ENCODE measurements around the gene IFNGR1.

DNA sequence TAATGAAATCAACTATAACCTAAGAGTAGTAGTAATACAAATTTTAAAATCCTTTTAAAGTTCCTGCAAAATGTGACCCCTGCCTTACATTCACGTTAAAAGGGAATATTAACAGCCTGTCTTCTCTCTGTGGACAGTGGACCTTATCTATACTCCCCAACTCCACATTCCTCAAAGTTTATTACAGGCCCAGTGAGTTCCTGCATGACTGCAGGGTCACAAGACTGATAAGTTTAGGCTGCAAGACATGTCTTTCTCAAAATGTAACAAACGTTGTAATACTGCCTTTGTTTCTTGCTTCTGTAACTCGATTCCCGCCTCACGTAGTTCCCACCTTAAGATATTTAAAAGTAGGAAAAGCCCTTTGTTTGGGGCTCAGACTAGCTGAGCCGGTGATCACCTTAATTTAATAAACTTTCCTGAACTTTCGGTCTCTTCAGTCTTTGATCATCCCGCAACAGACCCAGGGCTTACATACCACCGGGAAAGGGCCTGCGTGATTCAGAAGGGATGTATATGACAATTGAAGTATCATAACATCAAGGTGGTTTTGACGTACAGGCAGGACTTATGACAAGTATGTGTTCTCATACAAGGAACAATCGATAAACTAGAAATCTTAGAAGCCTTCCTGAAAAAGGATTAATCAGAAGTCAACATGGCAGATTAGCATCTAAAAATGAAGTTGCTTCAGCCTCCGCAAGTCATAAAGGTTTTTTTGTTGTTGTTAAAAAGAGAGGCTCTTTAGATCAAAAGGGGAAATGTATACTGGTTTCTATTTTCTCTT is 48.7 kb downstream of the IFNGR1 start:
- TF ChIP-seq, protein P1, sequence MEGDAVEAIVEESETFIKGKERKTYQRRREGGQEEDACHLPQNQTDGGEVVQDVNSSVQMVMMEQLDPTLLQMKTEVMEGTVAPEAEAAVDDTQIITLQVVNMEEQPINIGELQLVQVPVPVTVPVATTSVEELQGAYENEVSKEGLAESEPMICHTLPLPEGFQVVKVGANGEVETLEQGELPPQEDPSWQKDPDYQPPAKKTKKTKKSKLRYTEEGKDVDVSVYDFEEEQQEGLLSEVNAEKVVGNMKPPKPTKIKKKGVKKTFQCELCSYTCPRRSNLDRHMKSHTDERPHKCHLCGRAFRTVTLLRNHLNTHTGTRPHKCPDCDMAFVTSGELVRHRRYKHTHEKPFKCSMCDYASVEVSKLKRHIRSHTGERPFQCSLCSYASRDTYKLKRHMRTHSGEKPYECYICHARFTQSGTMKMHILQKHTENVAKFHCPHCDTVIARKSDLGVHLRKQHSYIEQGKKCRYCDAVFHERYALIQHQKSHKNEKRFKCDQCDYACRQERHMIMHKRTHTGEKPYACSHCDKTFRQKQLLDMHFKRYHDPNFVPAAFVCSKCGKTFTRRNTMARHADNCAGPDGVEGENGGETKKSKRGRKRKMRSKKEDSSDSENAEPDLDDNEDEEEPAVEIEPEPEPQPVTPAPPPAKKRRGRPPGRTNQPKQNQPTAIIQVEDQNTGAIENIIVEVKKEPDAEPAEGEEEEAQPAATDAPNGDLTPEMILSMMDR (IDR thresholded peaks at IDR 0.05), result no peak
- no peak for TF ChIP-seq POLR2A (IDR thresholded peaks at IDR 0.05)

All from uterus (tissue), 2 donors.